ENCODE data around the gene LRRTM3. TPM values are rescaled to one million over a fixed set of nuclear protein-coding genes. Genes with fewer than 3 reads are reported as not detected.

Gene LRRTM3
- total RNA-seq, 1 donor from 2014 or later = 4.6 TPM

- H3K27ac Mint-ChIP-seq = peak overlapping the region; percentile 67
- no peak for DNase-seq (ENCODE audit: low spot score in 2 of 2, unreplicated experiment in 2 of 2)
- peaks cover 11% of the 10 kb centered on the region for H3K4me1 Mint-ChIP-seq
- peaks cover 7% of the 10 kb centered on the region for H3K27me3 Mint-ChIP-seq (ENCODE audit: low read depth)
- no peaks in the 10 kb centered on the region for H3K9me3 Mint-ChIP-seq
- no peaks in the 10 kb centered on the region for H3K36me3 Mint-ChIP-seq
- H3K4me3 Mint-ChIP-seq = no peak overlapping the region
- TF ChIP-seq CTCF (IDR thresholded peaks at IDR 0.05; ENCODE audit: unreplicated experiment) = no peak
Observed at GRCh38 chr10:66999762-67000545, 74.1 kb downstream of the LRRTM3 start.

GRCh38 chr10:67004690-67005089 lies 78.9 kb downstream of the LRRTM3 start:
- H3K4me1 Mint-ChIP-seq = peaks cover 9% of the 10 kb centered on the region
- peaks cover 4% of the 10 kb centered on the region for H3K9me3 Mint-ChIP-seq
- TF ChIP-seq CTCF (IDR thresholded peaks at IDR 0.05; ENCODE audit: unreplicated experiment) = no peak
- no peaks in the 10 kb centered on the region for H3K27me3 Mint-ChIP-seq (ENCODE audit: low read depth)
- no peak for DNase-seq (ENCODE audit: low spot score in 2 of 2, unreplicated experiment in 2 of 2)
- no peaks in the 10 kb centered on the region for H3K36me3 Mint-ChIP-seq
- no peak overlapping the region for H3K4me3 Mint-ChIP-seq
- no peak overlapping the region for H3K27ac Mint-ChIP-seq

GRCh38 chr10:67005981-67006380 lies 80.1 kb downstream of the LRRTM3 start:
- Mint-ChIP-seq H3K27ac (no peak overlapping the region), H3K9me3 (peaks cover 4% of the 10 kb centered on the region), H3K4me3 (no peak overlapping the region), H3K4me1 (no peaks in the 10 kb centered on the region), H3K36me3 (no peaks in the 10 kb centered on the region), H3K27me3 (ENCODE audit: low read depth) (no peaks in the 10 kb centered on the region)
- TF ChIP-seq CTCF (IDR thresholded peaks at IDR 0.05; ENCODE audit: unreplicated experiment) = no peak
- DNase-seq (ENCODE audit: low spot score in 2 of 2, unreplicated experiment in 2 of 2) = no peak

- Mint-ChIP-seq H3K27ac (no peak overlapping the region), H3K4me3 (no peak overlapping the region), H3K36me3 (no peaks in the 10 kb centered on the region), H3K27me3 (ENCODE audit: low read depth) (no peaks in the 10 kb centered on the region), H3K9me3 (peaks cover 9% of the 10 kb centered on the region), H3K4me1 (no peaks in the 10 kb centered on the region)
- DNase-seq (ENCODE audit: low spot score in 2 of 2, unreplicated experiment in 2 of 2) = no peak
- no peak for TF ChIP-seq CTCF (IDR thresholded peaks at IDR 0.05; ENCODE audit: unreplicated experiment)
Observed at GRCh38 chr10:67011480-67011879, 85.6 kb downstream of the LRRTM3 start.

GRCh38 chr10:67011981-67012380 lies 86.1 kb downstream of the LRRTM3 start:
- Mint-ChIP-seq H3K36me3 (no peaks in the 10 kb centered on the region), H3K4me1 (no peaks in the 10 kb centered on the region), H3K4me3 (no peak overlapping the region), H3K9me3 (peaks cover 9% of the 10 kb centered on the region), H3K27me3 (ENCODE audit: low read depth) (no peaks in the 10 kb centered on the region), H3K27ac (no peak overlapping the region)
- DNase-seq (ENCODE audit: low spot score in 2 of 2, unreplicated experiment in 2 of 2) = no peak
- TF ChIP-seq CTCF (IDR thresholded peaks at IDR 0.05; ENCODE audit: unreplicated experiment) = no peak

All from mesothelial cell of epicardium (in vitro differentiated cells).